SK-N-MC (cell line): ENCODE measurements around the gene GANC.

Experiments
- DNase-seq: peaks from one replicate; pipeline ENCODE4 v3.0.0-alpha.2; 2011; ENCODE audit warnings: low read depth, low spot score
- H3K27ac ChIP-seq: fragments of 200-600 bp; sonication (generic); 2 replicates; pipeline ENCODE4 v1.5.1; 2016; ENCODE audit warnings: mixed run types
- H3K36me3 ChIP-seq: fragments of 200-600 bp; sonication (generic); 2 replicates; pipeline ENCODE4 v1.6.1; 2017; ENCODE audit warnings: antibody characterized with exemption, low read length, mixed read lengths; ENCODE audit not compliant: insufficient read depth
- H3K4me3 ChIP-seq: fragments of 200-600 bp; sonication (generic); 2 replicates; pipeline ENCODE4 v1.5.1; 2016
- H3K9ac ChIP-seq: fragments of 200-600 bp; sonication (generic); 2 replicates; pipeline ENCODE4 v1.8.0; 2017; ENCODE audit warnings: mixed run types, mixed read lengths; ENCODE audit not compliant: insufficient read length
- H3K9me3 ChIP-seq: fragments of 200-600 bp; sonication (generic); 2 replicates; pipeline ENCODE4 v1.6.1; 2017; ENCODE audit warnings: low read depth, mild to moderate bottlenecking, antibody characterized with exemption, low read length, moderate library complexity, mixed read lengths
- EZH2 ChIP-seq: fragments of 200-600 bp; sonication (generic); IDR thresholded peaks from one replicate; pipeline ENCODE4 v1.6.1; 2017; ENCODE audit warnings: antibody characterized with exemption
- FOXP2 ChIP-seq: optimal IDR thresholded peaks from 2 replicates; pipeline ENCODE3; 2011; ENCODE audit warnings: mild to moderate bottlenecking, moderate library complexity; ENCODE audit not compliant: insufficient read depth; ENCODE audit errors: extremely low read length, control extremely low read depth
- POLR2AphosphoS5 ChIP-seq: IDR thresholded peaks from 2 replicates; pipeline ENCODE4 v1.6.1; 2012; ENCODE audit warnings: mild to moderate bottlenecking, low read depth, low read length, borderline replicate concordance

Gene GANC

GRCh38 chr15:42239528-42240182 is 33.3 kb upstream of the GANC start:
- Histone ChIP-seq H3K9ac (no peak overlapping the region), H3K36me3 (peaks cover 63% of the 10 kb centered on the region), H3K4me3 (no peak overlapping the region), H3K27ac (no peak overlapping the region), H3K9me3 (no peaks in the 10 kb centered on the region)
- TF ChIP-seq FOXP2 (no peak), EZH2 (no peak), POLR2AphosphoS5 (no peak)
- DNase-seq = no peak

- Histone ChIP-seq H3K9ac (no peak overlapping the region), H3K27ac (no peak overlapping the region), H3K9me3 (no peaks in the 10 kb centered on the region), H3K36me3 (peaks cover 54% of the 10 kb centered on the region), H3K4me3 (no peak overlapping the region)
- no peak for TF ChIP-seq POLR2AphosphoS5
- no peak for TF ChIP-seq FOXP2
- no peak for TF ChIP-seq EZH2
- DNase-seq = no peak
Measured at GRCh38 chr15:42240823-42241222, 32.2 kb upstream of the GANC start.

GRCh38 chr15:42253300-42253699 is 19.7 kb upstream of the GANC start:
- no peak overlapping the region for H3K27ac ChIP-seq
- H3K9ac ChIP-seq = no peak overlapping the region
- H3K9me3 ChIP-seq = 0 out of 2 replicates have a peak, but pooled peaks cover 8% of the 10 kb centered on the region
- no peak overlapping the region for H3K4me3 ChIP-seq
- peaks cover 63% of the 10 kb centered on the region for H3K36me3 ChIP-seq
- no peak for DNase-seq
- no peak for TF ChIP-seq POLR2AphosphoS5
- TF ChIP-seq FOXP2 = no peak
- TF ChIP-seq EZH2 = no peak

GRCh38 chr15:42264795-42265194 is 8.2 kb upstream of the GANC start:
- Histone ChIP-seq H3K4me3 (no peak overlapping the region), H3K27ac (no peak overlapping the region), H3K9me3 (no peaks in the 10 kb centered on the region), H3K9ac (no peak overlapping the region), H3K36me3 (peaks cover 88% of the 10 kb centered on the region)
- no peak for TF ChIP-seq POLR2AphosphoS5
- no peak for TF ChIP-seq FOXP2
- TF ChIP-seq EZH2 = no peak
- no peak for DNase-seq

GRCh38 chr15:42267286-42267685 is 5.7 kb upstream of the GANC start:
- DNase-seq = no peak
- H3K36me3 ChIP-seq = peaks cover 78% of the 10 kb centered on the region
- no peak overlapping the region for H3K9ac ChIP-seq
- no peaks in the 10 kb centered on the region for H3K9me3 ChIP-seq
- no peak overlapping the region for H3K4me3 ChIP-seq
- no peak for TF ChIP-seq POLR2AphosphoS5
- TF ChIP-seq FOXP2 = no peak
- no peak for TF ChIP-seq EZH2
- no peak overlapping the region for H3K27ac ChIP-seq

GRCh38 chr15:42270551-42270950 is 2.5 kb upstream of the GANC start:
- H3K9me3 ChIP-seq = no peaks in the 10 kb centered on the region
- peak overlapping the region; percentile 51; the same call in 1 of the 2 replicates for H3K27ac ChIP-seq
- TF ChIP-seq POLR2AphosphoS5 (no peak), EZH2 (no peak), FOXP2 (no peak)
- H3K9ac ChIP-seq = no peak overlapping the region
- no peak for DNase-seq
- peaks cover 48% of the 10 kb centered on the region for H3K36me3 ChIP-seq
- no peak overlapping the region; the same call in 1 of the 2 replicates for H3K4me3 ChIP-seq

- no peak for DNase-seq
- H3K9ac ChIP-seq = peak overlapping the region; percentile 38
- peaks cover 43% of the 10 kb centered on the region for H3K36me3 ChIP-seq
- TF ChIP-seq POLR2AphosphoS5 (no peak), FOXP2 (no peak)
- H3K27ac ChIP-seq = peak overlapping the region; percentile 51; the same call in 1 of the 2 replicates
- peak overlapping the region; percentile 37; the same call in 1 of the 2 replicates for H3K4me3 ChIP-seq
- H3K9me3 ChIP-seq = no peaks in the 10 kb centered on the region
Measured at GRCh38 chr15:42270996-42271395, 2.0 kb upstream of the GANC start.

GRCh38 chr15:42273900-42274701 is 1.1 kb downstream of the GANC start:
- DNase-seq = no peak
- no peak for TF ChIP-seq POLR2AphosphoS5
- no peak for TF ChIP-seq EZH2
- no peak for TF ChIP-seq FOXP2
- Histone ChIP-seq H3K9ac (peak overlapping the region; percentile 97), H3K27ac (peak overlapping the region; percentile 92), H3K9me3 (no peaks in the 10 kb centered on the region), H3K4me3 (peak overlapping the region; percentile 92), H3K36me3 (peaks cover 16% of the 10 kb centered on the region)

- Histone ChIP-seq H3K27ac (no peak overlapping the region), H3K9me3 (no peaks in the 10 kb centered on the region), H3K4me3 (no peak overlapping the region; the same call in 1 of the 2 replicates), H3K36me3 (peaks cover 12% of the 10 kb centered on the region), H3K9ac (peak overlapping the region; percentile 33)
- TF ChIP-seq POLR2AphosphoS5 = no peak
- TF ChIP-seq EZH2 = no peak
- no peak for TF ChIP-seq FOXP2
- DNase-seq = no peak
Measured at GRCh38 chr15:42274702-42274989, 1.6 kb downstream of the GANC start.
